Measurements from ENCODE around the gene GRK5. TPM values are rescaled to one million over a fixed set of nuclear protein-coding genes. Genes with fewer than 3 reads are reported as not detected.

The GRK5 gene
- total RNA-seq, 1 donor from 2014 or later = 4.3 TPM

- H3K36me3 Mint-ChIP-seq = peaks cover 3% of the 10 kb centered on the region
Measured at GRCh38 chr10:119415536-119416503, 208.4 kb downstream of the GRK5 start.

GRCh38 chr10:119416855-119417254 lies 209.5 kb downstream of the GRK5 start:
- no peaks in the 10 kb centered on the region for H3K27me3 ChIP-seq

More at GRCh38 chr10:119415536-119416503, 208.4 kb downstream of the GRK5 start:
- Histone ChIP-seq H3K9ac (no peak overlapping the region), H3K79me2 (ENCODE audit: low read depth) (no peaks in the 10 kb centered on the region), H4K20me1 (ENCODE audit: low read depth) (no peaks in the 10 kb centered on the region), H3K4me2 (no peak overlapping the region), H3K27me3 (no peaks in the 10 kb centered on the region), H3K4me3 (no peak overlapping the region), H3K4me1 (peaks cover 16% of the 10 kb centered on the region), H3K36me3 (no peaks in the 10 kb centered on the region), H2AFZ (replicated peaks) (no peak overlapping the region), H3K9me3 (ENCODE audit: low read depth) (no peaks in the 10 kb centered on the region), H3K27ac (no peak overlapping the region), H3F3A (ENCODE audit: low read depth) (peaks cover 4% of the 10 kb centered on the region)
- Mint-ChIP-seq H3K9me3 (no peaks in the 10 kb centered on the region), H3K27ac (peak overlapping the region; percentile 78), H3K27me3 (ENCODE audit: insufficient read depth, low read depth) (peaks cover 4% of the 10 kb centered on the region), H3K4me3 (no peak overlapping the region), H3K4me1 (peaks cover 48% of the 10 kb centered on the region)
- no peak for TF ChIP-seq EZH2 (IDR thresholded peaks at IDR 0.05)
- no peak for TF ChIP-seq EZH2phosphoT487 (IDR thresholded peaks at IDR 0.05)
- TF ChIP-seq CTCF (IDR thresholded peaks at IDR 0.05) = no peak
- DNase-seq (ENCODE audit: low spot score) = no peak

GRCh38 chr10:119417852-119418251 lies 210.5 kb downstream of the GRK5 start:
- H3F3A ChIP-seq (ENCODE audit: low read depth) = peaks cover 6% of the 10 kb centered on the region
- no peaks in the 10 kb centered on the region for H3K27me3 ChIP-seq
- no peak overlapping the region for H2AFZ ChIP-seq (replicated peaks)
- no peak overlapping the region for H3K27ac ChIP-seq
- DNase-seq (ENCODE audit: low spot score) = no peak
- H4K20me1 ChIP-seq (ENCODE audit: low read depth) = no peaks in the 10 kb centered on the region
- Mint-ChIP-seq H3K4me1 (peaks cover 55% of the 10 kb centered on the region), H3K27me3 (ENCODE audit: insufficient read depth, low read depth) (peaks cover 4% of the 10 kb centered on the region), H3K4me3 (no peak overlapping the region), H3K9me3 (no peaks in the 10 kb centered on the region), H3K27ac (no peak overlapping the region), H3K36me3 (no peaks in the 10 kb centered on the region)
- H3K9ac ChIP-seq = no peak overlapping the region
- H3K36me3 ChIP-seq = no peaks in the 10 kb centered on the region
- no peaks in the 10 kb centered on the region for H3K79me2 ChIP-seq (ENCODE audit: low read depth)
- H3K4me1 ChIP-seq = peaks cover 23% of the 10 kb centered on the region
- H3K9me3 ChIP-seq (ENCODE audit: low read depth) = no peaks in the 10 kb centered on the region
- TF ChIP-seq EZH2phosphoT487 (IDR thresholded peaks at IDR 0.05) (no peak), EZH2 (IDR thresholded peaks at IDR 0.05) (no peak), CTCF (IDR thresholded peaks at IDR 0.05) (no peak)
- no peak overlapping the region for H3K4me2 ChIP-seq
- no peak overlapping the region for H3K4me3 ChIP-seq

More at GRCh38 chr10:119416855-119417254, 209.5 kb downstream of the GRK5 start:
- DNase-seq (ENCODE audit: low spot score) = peak; percentile 79
- H3K4me3 Mint-ChIP-seq = no peak overlapping the region
- no peaks in the 10 kb centered on the region for H3K36me3 Mint-ChIP-seq
- Histone ChIP-seq H3K9me3 (ENCODE audit: low read depth) (no peaks in the 10 kb centered on the region), H4K20me1 (ENCODE audit: low read depth) (no peaks in the 10 kb centered on the region), H3K9ac (no peak overlapping the region), H3F3A (ENCODE audit: low read depth) (peaks cover 4% of the 10 kb centered on the region), H3K79me2 (ENCODE audit: low read depth) (no peaks in the 10 kb centered on the region), H3K27ac (no peak overlapping the region), H3K4me1 (peaks cover 23% of the 10 kb centered on the region), H3K4me3 (no peak overlapping the region), H3K36me3 (no peaks in the 10 kb centered on the region), H3K4me2 (no peak overlapping the region), H2AFZ (replicated peaks) (no peak overlapping the region)
- H3K27ac Mint-ChIP-seq = no peak overlapping the region
- H3K4me1 Mint-ChIP-seq = peaks cover 52% of the 10 kb centered on the region
- H3K27me3 Mint-ChIP-seq (ENCODE audit: insufficient read depth, low read depth) = peaks cover 4% of the 10 kb centered on the region
- no peaks in the 10 kb centered on the region for H3K9me3 Mint-ChIP-seq
- TF ChIP-seq CTCF (IDR thresholded peaks at IDR 0.05) (peak; percentile 84), EZH2 (IDR thresholded peaks at IDR 0.05) (no peak)
